HG03045 (cell line): ENCODE results near the gene APPL1.
A peak's percentile ranks its signal among the peaks of the same experiment; 100 is the strongest.

Experiments
- ATAC-seq: cut with Tn5 transposase; IDR thresholded peaks from one replicate; pipeline ENCODE4 v1.9.1; 2021; ENCODE audit warnings: mild to moderate bottlenecking, moderate library complexity; ENCODE audit not compliant: unreplicated experiment

APPL1 gene, protein sequence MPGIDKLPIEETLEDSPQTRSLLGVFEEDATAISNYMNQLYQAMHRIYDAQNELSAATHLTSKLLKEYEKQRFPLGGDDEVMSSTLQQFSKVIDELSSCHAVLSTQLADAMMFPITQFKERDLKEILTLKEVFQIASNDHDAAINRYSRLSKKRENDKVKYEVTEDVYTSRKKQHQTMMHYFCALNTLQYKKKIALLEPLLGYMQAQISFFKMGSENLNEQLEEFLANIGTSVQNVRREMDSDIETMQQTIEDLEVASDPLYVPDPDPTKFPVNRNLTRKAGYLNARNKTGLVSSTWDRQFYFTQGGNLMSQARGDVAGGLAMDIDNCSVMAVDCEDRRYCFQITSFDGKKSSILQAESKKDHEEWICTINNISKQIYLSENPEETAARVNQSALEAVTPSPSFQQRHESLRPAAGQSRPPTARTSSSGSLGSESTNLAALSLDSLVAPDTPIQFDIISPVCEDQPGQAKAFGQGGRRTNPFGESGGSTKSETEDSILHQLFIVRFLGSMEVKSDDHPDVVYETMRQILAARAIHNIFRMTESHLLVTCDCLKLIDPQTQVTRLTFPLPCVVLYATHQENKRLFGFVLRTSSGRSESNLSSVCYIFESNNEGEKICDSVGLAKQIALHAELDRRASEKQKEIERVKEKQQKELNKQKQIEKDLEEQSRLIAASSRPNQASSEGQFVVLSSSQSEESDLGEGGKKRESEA

DNA sequence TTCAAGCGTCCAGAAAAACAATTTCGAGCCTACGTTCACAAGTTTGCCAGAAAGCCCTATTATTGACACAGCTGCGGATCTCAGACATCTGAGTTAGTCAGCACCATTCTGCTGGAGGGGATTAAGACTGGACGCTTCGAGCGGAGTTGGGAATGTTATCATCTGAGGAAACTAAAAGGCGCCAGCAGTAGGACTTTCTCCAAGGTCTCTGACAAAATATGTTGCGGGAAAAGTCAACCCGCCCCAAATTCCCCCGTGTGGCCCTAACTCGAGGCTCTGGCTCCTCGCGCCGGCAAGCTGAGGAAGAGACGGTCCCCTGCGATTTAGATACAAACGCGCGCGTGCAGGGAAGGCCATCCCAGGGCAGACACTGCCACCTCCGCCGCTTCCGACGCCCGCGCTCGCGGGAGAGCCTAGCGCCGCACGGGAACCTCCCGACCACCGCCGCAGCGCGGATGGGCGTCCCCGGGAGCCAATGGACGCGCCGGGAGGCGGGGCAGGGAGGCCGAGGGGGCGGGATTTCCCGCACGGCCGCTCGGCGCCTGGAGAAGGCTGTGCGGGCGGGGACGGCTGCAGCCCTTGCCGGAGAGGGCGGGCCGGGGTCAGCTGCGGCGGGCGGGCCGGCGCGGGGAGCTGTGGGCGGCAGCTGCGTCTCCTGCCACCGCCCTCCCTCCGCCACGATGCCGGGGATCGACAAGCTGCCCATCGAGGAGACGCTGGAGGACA, at the start of gene APPL1:
Gene APPL1 (plus strand): TSS at position 526 of the 726 bp plus-strand sequence. CDS start 155 bp downstream, at position 681.
- ATAC-seq = peak; percentile 91

DNA sequence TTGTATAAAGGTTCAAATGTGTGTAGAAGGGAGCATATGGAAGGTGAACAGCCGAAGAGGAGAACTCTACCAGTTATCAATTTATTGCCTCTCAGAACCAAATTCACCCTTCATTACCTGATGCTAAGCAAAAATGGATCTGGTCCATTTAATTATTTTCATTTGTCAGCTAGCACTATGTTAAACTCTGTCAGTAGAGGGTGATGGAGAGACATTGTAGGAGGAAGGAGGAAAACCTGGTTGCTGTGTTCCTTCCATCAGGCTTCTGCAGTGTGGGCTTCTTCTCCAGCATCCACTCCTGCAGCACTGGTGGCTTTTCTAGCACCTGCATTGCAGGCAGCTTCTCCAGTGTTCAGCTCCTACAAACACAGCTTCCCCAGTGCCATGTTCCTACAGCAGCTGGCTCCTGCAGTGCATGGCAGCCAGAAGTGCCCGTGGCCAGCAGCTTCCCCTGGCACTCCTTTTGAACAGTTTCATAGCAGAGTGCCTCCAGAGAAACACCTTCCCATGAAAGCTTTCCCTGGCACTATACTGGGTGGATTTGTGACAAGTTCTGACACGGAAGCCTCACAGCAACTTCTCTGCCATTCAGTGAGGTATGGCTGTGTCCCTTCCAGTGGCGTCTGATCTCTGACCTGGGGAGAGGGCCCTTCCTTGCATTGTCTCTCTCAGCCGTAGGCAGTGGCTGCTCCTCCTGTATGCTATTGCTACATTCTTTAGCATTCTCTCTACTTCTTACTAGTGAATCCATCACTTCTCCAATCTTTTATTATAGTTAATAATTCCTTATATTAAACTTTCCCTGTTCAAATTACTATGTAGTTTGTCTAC, 47.7 kb upstream of the APPL1 start:
- ATAC-seq = no peak

DNA sequence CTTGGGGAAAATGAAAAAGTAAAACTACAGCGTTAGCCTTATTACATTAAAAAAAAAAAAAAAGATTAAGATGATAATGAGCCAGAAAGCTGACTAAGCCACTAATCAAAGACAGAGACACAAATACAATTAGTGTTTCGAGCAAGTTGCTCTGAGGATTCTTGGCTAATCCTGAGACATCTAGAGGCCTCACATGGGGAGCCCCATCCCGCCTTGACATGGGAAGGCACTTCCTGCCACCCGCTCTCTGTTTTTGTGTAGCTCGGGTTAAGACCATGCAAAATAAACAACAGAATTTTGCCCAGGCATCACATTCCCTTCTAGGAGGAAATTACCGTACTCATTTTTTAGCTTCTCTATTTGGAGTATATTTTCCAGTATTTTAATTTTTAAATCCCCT, 43.0 kb upstream of the APPL1 start:
- ATAC-seq = no peak

DNA sequence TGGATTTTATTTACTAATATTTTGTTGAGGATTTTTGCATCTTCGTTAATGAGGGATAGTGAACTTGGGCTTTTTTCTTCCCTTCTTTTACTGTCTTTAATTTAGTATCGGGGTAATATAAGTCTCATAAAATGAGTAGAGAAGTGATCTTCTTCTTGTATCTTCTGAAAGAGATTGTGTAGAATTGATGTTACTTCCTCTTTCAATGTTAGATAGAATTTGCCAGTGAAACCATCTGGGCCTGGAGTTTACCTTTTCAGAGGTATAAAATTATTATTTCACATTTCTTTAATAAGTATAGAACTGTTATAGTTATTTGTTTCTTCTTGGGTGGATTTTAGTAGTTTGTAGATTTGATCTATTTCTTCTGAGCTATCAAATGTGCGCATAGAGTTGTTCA, 35.5 kb upstream of the APPL1 start:
- no peak for ATAC-seq

DNA sequence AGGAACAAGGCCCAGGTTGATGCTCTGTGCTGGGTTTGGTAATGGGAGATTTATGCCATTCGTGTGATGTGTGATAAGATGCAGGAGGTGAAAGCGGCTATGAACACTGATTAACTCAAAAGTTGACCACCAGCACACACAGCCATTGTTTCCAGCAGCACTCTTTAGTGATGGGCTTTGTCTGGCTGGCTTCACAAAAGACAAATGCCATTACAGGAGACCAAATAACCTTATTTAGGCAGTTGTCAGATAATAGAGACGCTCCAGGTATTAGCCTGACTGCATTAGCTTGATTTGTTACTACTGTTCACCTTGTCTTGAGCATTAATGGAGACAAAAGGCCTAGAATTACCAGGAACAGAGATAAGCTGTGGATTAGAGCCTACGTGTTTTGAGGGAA, 32.9 kb upstream of the APPL1 start:
- ATAC-seq = no peak

DNA sequence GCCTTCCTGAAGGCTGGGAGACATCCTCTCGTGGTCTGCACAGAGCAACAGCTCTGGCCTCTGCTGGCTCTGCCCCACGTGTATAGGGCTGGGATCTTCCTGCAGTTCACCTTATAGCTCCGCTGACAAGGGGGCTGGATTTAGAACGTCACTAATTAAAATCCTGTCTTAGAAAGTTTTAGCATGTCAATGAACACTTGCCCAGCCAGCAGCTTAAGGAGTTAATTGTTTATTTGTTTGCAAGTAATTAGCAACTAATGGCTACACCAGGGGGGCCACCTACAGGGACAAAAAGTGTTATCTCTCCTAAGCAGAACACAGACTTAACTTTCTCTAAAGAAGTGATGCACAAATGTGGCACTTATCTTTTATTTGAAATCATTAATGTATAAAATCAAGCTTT, 27.6 kb upstream of the APPL1 start, which contains the start of gene HESX1:
Gene HESX1 (minus strand): TSS at position 84 of the 403 bp plus-strand sequence. CDS start 60 bp downstream, at position 24.
- ATAC-seq = no peak

DNA sequence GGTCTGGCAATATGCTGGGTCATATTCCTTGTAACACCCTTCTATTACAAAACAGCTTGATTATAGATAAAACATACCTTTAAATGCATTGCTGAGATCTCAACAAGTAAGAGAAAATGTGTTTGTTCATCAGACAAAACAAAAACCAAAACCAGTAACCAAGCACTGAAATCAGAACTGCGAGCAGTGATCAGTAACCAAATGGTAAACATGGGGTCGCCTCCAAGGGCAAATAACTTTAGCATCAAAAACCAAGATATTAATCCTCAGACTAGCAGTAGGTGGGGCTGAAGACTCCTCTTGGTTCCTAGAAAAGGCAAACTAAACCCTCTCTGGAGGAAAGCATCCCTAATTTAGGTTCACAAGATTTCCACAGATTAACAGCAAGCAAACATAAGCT, 21.1 kb upstream of the APPL1 start:
- no peak for ATAC-seq

DNA sequence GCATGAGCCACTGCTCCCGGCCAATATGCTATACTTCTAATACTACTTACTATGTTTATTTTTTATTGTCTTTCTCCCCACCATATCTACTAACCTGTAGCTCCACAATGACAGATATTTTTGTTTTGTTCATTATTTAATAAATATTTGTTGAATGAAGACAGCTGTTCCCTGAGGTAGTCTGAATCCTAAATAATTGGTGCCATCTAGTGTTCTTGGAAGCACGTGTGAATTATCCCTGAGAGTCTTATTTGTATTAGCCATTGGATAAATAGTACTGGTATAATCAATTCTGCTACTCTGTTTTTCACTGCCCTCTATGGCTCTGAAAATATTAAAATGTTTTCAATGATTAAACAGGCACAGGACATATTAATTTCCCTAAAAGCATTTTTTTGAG, 5.6 kb upstream of the APPL1 start:
- ATAC-seq = no peak

DNA sequence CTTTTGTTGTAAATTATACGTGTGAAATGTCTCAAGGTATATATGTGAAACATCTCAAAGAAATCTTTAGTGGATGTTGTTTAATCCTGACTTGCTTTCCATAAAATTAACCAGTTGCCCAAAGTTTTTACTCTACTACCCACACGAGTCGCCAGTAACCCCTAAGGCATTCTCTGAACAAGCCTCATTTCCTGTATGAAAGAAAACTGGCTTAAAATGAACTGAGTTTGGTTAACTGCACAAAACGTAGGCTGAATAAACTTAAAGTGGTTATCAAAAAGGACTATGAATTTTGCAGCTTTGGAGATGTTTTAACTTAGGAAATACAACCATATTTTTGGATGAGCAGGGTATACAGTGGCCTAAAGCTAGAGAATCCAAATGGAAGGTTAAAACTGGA, 2.7 kb upstream of the APPL1 start:
- no peak for ATAC-seq

DNA sequence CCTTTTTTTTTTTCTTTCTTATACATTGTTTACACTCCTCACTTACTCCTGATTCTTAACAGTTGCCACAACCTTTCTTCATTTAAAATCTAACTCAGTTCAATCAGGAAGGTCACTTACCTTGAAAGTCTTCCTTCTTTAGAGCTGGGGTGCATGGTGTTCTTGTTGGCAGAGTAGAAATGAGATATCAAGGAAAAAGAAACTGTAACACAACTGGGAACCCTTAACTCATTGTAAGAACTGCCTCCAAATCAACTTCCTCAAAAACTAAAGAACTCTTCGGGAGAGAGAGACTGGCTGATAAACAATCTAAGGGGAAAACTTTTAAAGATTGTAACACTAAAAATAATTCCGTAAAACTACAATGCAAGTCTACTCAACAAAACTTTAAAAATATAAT, 1.4 kb upstream of the APPL1 start:
- no peak for ATAC-seq

DNA sequence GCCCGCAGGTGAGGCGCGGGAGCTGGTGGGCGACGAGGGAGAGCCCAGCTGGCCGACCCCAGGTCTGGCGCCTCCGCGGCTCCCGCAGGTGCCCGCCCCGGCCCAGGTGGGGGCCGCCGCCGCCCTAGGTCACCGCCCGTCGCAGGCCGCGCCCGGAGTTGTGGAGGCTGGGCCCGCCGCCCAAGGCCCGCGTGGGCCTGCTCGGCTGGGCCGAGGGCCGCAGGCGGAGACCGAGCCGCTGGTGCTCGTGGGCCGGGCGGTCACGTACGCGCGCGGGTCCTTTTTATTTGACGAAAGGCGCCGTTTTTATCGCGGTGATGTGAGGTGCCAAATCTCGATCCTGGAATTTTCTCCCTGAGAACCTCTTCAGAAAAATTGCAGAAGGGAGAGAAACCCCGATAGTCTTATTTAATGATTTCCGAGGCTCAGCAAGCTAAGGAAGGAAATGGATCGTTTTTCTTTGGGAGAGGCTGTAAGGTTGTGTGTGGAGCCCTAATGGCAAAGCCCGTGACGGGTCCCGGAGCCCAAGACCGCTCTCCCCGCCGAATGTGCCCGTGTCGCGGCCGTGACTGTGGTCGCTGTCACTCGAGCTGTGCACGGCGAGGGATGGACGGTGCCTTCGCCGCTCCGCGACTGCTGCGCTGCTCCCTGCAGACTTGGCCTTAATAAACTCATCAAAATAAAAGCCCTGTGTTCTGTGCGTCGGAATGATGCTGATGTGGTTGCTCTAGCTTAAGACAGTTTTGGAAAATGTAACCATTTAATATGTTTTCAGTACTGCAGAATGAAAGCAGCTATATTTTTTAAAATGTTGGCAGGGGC, 612 bp downstream of the APPL1 start:
- ATAC-seq = peak; percentile 53

DNA sequence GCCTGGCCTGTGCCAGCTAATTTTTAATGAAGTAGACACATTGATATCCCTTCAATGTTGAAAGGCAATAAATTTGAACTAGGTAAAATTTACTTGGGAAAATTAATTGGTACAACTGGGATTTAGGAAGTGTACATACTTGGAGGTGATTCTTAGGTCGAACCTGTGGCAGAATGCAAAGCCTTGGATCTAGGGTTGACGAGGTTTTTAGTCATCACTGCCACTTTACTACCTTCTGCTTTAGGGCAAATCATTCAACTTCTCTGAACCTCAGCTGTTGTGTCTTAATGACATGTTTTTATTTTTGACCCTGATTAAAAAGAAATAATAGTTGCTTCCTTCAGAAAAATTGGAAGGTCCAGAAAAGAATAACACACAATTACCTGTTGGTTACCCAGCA, 2.5 kb downstream of the APPL1 start:
- no peak for ATAC-seq

DNA sequence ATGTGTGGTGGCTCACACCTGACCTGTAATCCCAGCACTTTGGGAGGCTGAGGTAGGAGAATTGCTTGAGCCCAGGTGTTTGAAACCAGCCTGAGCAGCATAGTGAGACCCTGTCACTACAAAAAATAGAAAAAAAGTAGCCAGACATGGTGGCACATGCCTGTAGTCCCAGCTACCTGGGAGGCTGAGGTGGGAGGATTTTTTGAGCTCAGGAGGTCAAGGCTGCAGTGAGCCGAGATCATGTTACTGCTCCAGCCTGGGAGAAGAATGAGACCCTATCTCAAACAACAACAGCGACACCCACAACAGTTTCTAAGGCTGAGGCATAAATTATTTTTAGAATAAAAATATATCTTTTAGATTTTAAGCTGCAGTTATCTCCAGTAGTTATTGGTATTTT, 6.3 kb downstream of the APPL1 start:
- no peak for ATAC-seq

DNA sequence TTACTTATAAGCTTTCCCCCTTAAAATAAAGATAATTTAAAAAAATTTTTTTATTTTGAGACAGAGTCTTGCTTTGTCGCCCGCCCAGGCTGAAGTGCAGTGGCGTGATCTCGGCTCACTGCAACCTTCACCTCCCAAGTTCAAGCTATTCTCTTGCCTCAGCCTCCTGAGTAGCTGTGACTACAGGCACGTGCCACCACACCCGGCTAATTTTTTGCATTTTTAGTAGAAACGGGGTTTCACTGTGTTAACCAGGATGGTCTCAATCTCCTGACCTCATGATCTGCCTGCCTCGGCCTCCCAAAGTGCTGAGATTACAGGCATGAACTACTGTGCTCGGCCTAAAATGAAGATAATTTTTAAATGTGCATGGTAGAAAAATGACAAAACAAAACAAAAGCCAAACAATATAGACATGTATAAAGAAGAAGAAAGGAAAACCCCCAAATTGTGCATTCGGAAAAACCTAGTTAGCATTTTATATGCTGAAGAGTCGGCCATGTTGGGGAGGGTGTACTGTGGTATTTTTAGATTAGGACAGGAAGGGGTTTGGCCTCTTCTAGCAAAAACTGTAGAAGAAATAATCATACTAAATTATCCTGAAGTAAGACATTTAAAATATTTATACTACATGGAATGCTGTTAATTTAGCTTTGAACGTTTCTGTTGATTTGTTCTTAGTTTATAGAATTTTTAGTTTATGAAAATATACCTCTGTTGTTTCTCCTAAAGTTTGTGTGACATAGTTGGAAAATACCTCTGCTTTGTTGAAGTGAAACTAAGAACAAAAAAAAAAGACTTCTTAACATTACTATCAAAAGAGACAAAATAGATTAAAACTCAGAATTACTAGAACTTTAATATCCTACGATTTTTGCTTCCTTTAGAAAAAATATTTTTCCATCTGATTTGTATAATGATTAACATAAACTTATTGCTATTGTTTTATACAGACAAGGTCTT, 7.4 kb downstream of the APPL1 start:
- ATAC-seq = no peak

DNA sequence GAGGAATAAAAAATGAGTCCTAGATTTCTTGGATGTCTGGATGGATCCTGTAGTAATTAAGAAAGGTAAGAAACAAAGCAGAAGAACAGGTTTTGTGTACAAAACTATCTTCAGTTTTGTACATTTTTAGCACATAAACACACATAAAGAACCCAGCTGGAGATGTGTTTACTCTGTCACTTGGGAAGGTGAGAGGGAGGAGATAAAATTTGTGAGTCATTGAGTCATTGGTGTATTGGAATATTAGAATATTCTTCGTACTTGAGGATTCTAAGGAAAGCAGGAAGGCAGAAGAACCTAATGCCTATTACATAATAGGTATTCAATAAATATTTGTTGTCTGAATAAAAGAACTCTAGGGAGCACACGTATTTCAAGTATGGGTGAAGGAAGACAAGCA, 17.4 kb downstream of the APPL1 start:
- no peak for ATAC-seq

DNA sequence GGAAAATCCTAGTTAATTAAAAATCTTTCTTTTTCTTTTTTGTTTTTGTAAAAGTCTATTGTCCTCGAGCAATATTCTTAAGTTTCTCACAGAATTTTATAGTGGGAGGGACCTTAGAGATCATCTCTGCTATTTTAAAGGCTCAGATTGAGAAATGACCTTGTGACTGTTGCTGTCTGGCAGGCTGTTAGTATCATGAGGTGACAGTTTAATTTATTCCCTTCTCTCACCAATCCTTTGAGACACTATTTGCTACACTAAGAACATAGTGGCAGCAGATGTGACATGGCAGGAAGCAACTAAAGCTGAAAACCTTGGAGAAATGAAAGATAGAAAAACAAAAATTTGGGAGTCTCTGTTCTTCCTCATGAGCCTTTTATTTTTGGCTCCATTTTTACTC, 24.9 kb downstream of the APPL1 start:
- ATAC-seq = no peak

DNA sequence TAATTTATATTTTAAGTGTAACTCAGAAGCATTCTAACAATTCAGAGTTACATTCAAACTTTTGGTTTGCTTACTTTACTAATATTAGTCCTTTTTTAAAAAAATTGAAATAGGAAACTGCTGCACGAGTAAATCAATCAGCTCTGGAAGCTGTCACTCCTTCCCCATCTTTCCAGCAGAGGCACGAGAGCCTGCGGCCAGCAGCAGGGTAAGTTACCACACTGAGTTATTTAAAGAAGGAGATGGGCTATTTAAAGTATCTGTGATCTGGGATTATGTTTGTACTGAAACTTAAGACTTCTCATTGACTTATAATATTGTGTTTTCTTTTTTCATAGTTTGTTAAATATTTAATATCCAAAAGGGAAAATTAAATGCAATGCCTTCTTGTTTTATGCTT, 29.3 kb downstream of the APPL1 start:
- ATAC-seq = no peak

DNA sequence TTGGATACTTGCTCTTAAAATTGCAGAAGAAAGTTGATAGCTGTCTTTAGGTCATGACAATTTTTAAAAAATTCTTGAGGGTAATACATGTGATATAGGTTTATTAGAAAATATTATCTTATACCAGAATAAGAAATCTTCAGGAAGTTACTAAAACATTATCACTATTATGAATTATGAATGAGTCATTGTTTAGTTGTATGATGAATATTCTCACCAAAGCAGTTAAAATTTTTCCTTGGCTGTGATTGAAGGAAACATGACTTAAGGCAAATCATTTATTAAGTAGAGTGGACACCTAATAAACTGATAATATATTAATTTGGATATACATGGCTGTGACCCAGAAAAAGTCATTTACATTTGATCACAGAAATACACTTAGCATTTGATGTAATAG, 30.1 kb downstream of the APPL1 start:
- ATAC-seq = no peak

DNA sequence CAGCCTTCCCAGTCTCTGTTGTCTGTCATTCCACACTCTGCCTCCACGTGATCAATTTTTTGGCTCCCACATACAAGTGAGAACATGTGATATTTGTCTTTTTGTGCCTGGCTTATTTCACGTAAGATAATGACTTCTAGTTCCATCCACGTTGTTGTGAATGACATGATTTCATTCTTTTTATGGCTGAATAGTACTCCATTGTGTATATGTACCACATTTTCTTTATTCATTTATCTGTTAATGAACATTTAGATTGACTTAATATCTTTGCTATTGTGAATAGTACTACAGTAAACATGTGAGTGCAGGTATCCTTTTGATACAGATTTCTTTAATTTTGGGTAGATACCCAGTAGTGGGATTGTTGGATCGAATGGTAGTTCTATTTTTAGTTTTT, 33.6 kb downstream of the APPL1 start:
- ATAC-seq = no peak
